Measurements from ENCODE around the gene ANKS3. TPM values are rescaled to one million over a fixed set of nuclear protein-coding genes. Genes with fewer than 3 reads are reported as not detected.
A peak's percentile ranks its signal among the peaks of the same experiment; 100 is the strongest.

The ANKS3 gene
- total RNA-seq, 1 experiment from 2014 or later, result 22.6 TPM

DNA sequence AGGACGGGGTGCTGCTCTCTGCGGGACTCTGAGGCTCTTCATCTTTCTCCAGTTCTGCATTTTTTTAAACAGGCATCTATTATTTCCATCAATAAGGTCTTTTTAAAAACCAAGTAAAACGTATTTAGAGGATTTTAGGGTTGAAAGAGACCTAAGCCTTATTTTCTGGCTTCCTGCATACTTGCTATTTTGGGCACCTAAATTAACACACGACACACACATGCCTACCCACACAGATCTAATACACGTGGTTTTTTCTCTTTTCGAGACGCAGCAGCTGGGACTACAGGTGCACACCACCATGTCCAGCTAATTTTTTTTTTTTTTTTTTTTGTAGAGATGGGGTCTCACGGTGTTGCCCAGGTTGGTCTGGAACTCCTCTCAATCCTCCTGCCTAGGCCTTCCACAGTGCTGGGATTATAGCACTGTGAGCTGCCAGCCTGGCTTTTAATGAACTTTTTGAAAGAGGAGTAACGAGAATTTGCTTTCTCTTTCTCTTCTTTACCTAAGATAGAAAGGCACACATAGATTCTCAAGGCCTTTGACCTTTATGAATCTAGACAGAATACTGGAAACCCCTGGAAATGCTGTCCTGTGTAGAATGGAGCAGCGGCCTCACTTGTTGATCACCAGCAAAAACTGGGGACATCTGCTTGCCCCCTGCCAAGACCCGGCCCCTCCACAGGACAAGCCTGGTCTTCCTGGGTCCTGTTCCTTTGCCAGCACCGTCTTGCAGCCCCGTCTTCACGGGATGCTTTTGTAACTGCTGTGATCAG, 14.0 kb upstream of the ANKS3 start:
- no peak for DNase-seq
- Histone ChIP-seq H3K4me1 (ENCODE audit: insufficient read depth, low read length) (no peaks in the 10 kb centered on the region), H3K9me3 (ENCODE audit: low read length) (no peaks in the 10 kb centered on the region), H3K9ac (ENCODE audit: low read length) (no peak overlapping the region), H3K4me2 (ENCODE audit: low read length) (no peak overlapping the region), H3K27me3 (ENCODE audit: low read length) (no peaks in the 10 kb centered on the region), H3K4me3 (ENCODE audit: low read length) (no peak overlapping the region), H4K20me1 (ENCODE audit: low read length) (no peaks in the 10 kb centered on the region), H2AFZ (ENCODE audit: low read length) (no peak overlapping the region), H3F3A (ENCODE audit: low read length, unreplicated experiment) (no peaks in the 10 kb centered on the region), H3K27ac (ENCODE audit: low read length) (no peak overlapping the region), H3K36me3 (ENCODE audit: low read depth, low read length) (no peaks in the 10 kb centered on the region), H3K9me2 (replicated peaks; ENCODE audit: low read length) (no peaks in the 10 kb centered on the region), H3K79me2 (ENCODE audit: low read length) (no peaks in the 10 kb centered on the region)
- ChIA-PET POLR2A (ENCODE audit: unreplicated experiment) (no interaction called here), CTCF (no interaction called here)
- intact Hi-C loops (cut with micrococcal nuclease), result no loop called here
- ATAC-seq, result no peak
- TF ChIP-seq EZH2phosphoT487 (IDR thresholded peaks at IDR 0.05; ENCODE audit: borderline replicate concordance, low read length) (no peak), EZH2 (IDR thresholded peaks at IDR 0.05; ENCODE audit: low read length, unreplicated experiment) (no peak)
- TF ChIP-seq, protein P1, sequence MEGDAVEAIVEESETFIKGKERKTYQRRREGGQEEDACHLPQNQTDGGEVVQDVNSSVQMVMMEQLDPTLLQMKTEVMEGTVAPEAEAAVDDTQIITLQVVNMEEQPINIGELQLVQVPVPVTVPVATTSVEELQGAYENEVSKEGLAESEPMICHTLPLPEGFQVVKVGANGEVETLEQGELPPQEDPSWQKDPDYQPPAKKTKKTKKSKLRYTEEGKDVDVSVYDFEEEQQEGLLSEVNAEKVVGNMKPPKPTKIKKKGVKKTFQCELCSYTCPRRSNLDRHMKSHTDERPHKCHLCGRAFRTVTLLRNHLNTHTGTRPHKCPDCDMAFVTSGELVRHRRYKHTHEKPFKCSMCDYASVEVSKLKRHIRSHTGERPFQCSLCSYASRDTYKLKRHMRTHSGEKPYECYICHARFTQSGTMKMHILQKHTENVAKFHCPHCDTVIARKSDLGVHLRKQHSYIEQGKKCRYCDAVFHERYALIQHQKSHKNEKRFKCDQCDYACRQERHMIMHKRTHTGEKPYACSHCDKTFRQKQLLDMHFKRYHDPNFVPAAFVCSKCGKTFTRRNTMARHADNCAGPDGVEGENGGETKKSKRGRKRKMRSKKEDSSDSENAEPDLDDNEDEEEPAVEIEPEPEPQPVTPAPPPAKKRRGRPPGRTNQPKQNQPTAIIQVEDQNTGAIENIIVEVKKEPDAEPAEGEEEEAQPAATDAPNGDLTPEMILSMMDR (conservative IDR thresholded peaks at IDR 0.05; ENCODE audit: low read depth, low read length), result no peak
- BruUV-seq (replicated peaks), result TSS peak; percentile 9

DNA sequence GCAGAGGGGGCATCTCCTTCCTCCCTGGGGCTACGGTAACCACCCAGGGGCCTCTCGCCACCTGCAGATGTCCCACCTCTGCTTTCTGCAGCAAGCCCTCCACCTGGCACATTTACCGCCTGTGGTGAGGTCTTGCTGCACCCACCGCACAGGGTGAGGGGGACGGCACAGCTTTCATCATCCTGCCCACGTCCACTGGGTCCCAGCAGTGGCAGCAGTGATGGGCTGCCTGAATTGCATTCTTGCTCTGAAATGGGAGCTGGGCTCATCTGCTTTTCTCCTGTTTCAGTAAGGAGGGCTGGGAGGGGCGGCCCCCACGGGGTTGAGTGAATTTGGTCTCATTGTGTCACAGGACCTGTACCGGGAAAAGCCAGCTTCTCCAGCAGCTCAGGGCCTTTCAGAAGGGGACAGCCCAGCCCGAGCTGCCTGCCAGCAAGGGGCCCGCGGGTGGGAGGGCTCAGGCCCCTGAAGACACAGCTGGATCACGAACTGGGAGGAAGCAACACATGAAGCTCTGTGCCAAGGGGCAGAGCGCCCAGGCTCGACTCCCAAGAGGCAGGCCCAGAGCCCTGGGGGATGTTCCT, 13.0 kb upstream of the ANKS3 start:
- no peak overlapping the region for H3K27ac ChIP-seq (ENCODE audit: low read length)
- no peaks in the 10 kb centered on the region for H3K9me3 ChIP-seq (ENCODE audit: low read length)
- POLR2A ChIA-PET (ENCODE audit: unreplicated experiment), result no interaction called here
- H3F3A ChIP-seq (ENCODE audit: low read length, unreplicated experiment), result no peaks in the 10 kb centered on the region
- no peak overlapping the region for H3K4me2 ChIP-seq (ENCODE audit: low read length)
- no peaks in the 10 kb centered on the region for H4K20me1 ChIP-seq (ENCODE audit: low read length)
- no peaks in the 10 kb centered on the region for H3K4me1 ChIP-seq (ENCODE audit: insufficient read depth, low read length)
- no peak overlapping the region for H2AFZ ChIP-seq (ENCODE audit: low read length)
- BruUV-seq (replicated peaks), result no TSS peak
- ATAC-seq (no peak), DNase-seq (no peak)
- H3K36me3 ChIP-seq (ENCODE audit: low read depth, low read length), result no peaks in the 10 kb centered on the region
- H3K9ac ChIP-seq (ENCODE audit: low read length), result no peak overlapping the region
- CTCF ChIA-PET, result no interaction called here
- TF ChIP-seq EZH2phosphoT487 (IDR thresholded peaks at IDR 0.05; ENCODE audit: borderline replicate concordance, low read length) (no peak), EZH2 (IDR thresholded peaks at IDR 0.05; ENCODE audit: low read length, unreplicated experiment) (no peak)
- TF ChIP-seq, protein P1 (conservative IDR thresholded peaks at IDR 0.05; ENCODE audit: low read depth, low read length), result no peak
- H3K79me2 ChIP-seq (ENCODE audit: low read length), result no peaks in the 10 kb centered on the region
- H3K9me2 ChIP-seq (replicated peaks; ENCODE audit: low read length), result no peaks in the 10 kb centered on the region
- H3K27me3 ChIP-seq (ENCODE audit: low read length), result no peaks in the 10 kb centered on the region
- H3K4me3 ChIP-seq (ENCODE audit: low read length), result no peak overlapping the region
- intact Hi-C loops (cut with micrococcal nuclease), result no loop called here

DNA sequence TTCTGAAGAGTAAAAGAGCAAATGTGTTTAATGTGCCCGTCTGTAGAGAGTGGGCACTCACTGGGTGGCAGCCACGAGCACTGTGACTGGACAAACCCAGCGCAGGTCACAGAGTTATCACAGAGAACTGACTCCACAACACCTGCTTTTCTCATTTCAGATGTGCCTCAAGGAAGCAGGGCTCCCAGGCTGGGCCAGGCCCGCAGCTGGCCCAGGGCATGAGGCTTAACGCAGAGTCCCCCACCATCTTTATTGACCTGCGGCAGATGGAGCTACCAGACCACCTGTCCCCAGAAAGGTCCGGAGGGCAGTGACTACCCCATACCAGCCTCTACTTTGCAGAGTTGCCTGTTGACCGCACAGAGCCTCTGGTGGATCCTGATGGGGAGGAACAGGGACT, 12.1 kb upstream of the ANKS3 start:
- Histone ChIP-seq H3K27ac (ENCODE audit: low read length) (no peak overlapping the region), H2AFZ (ENCODE audit: low read length) (no peak overlapping the region), H3K4me1 (ENCODE audit: insufficient read depth, low read length) (no peaks in the 10 kb centered on the region), H3K4me2 (ENCODE audit: low read length) (no peak overlapping the region), H3K79me2 (ENCODE audit: low read length) (no peaks in the 10 kb centered on the region), H3K36me3 (ENCODE audit: low read depth, low read length) (no peaks in the 10 kb centered on the region), H4K20me1 (ENCODE audit: low read length) (no peaks in the 10 kb centered on the region), H3K9me2 (replicated peaks; ENCODE audit: low read length) (no peaks in the 10 kb centered on the region), H3K9me3 (ENCODE audit: low read length) (no peaks in the 10 kb centered on the region), H3K4me3 (ENCODE audit: low read length) (no peak overlapping the region), H3K27me3 (ENCODE audit: low read length) (no peaks in the 10 kb centered on the region), H3F3A (ENCODE audit: low read length, unreplicated experiment) (no peaks in the 10 kb centered on the region), H3K9ac (ENCODE audit: low read length) (no peak overlapping the region)
- POLR2A ChIA-PET (ENCODE audit: unreplicated experiment), result no interaction called here
- intact Hi-C loops (cut with micrococcal nuclease), result no loop called here
- CTCF ChIA-PET, result no interaction called here
- ATAC-seq (no peak), DNase-seq (no peak)
- BruUV-seq (replicated peaks), result no TSS peak
- no peak for TF ChIP-seq EZH2phosphoT487 (IDR thresholded peaks at IDR 0.05; ENCODE audit: borderline replicate concordance, low read length)
- no peak for TF ChIP-seq EZH2 (IDR thresholded peaks at IDR 0.05; ENCODE audit: low read length, unreplicated experiment)
- TF ChIP-seq, protein P1 (conservative IDR thresholded peaks at IDR 0.05; ENCODE audit: low read depth, low read length), result no peak

All from PC-3 (cell line).